Neutrophil (primary cell): Measurements from ENCODE around the gene FRMD6.

Source experiments
- H3K27ac ChIP-seq: fragments of 200-600 bp; sonication (generic); 2 replicates; pipeline ENCODE4 v1.5.1; 2016; ENCODE audit warnings: mild to moderate bottlenecking, moderate library complexity
- H3K27me3 ChIP-seq: fragments of 200-600 bp; sonication (generic); 2 replicates; pipeline ENCODE4 v1.6.0; 2016; ENCODE audit warnings: mild to moderate bottlenecking
- H3K36me3 ChIP-seq: fragments of 200-600 bp; sonication (generic); 2 replicates; pipeline ENCODE4 v1.5.1; 2017
- H3K4me1 ChIP-seq, 2 experiments: fragments of 200-600 bp in 1 of 2; sonication (generic) in 1 of 2; 1 replicate in 1 of 2; 2 replicates in 1 of 2; pipeline versions ENCODE4 v1.5.1 to v1.6.1; 2013 to 2016; ENCODE audit warnings: low read depth in 1 of 2, low read length in 1 of 2, mild to moderate bottlenecking in 1 of 2, moderate library complexity in 1 of 2; ENCODE audit not compliant: control insufficient read depth in 1 of 2, insufficient read depth in 1 of 2
- H3K4me3 ChIP-seq, 2 experiments: fragments of 200-600 bp in 1 of 2; sonication (generic) in 1 of 2; 1 replicate in 1 of 2; 2 replicates in 1 of 2; pipeline ENCODE4 v1.5.1; 2013 to 2016; ENCODE audit warnings: low read depth in 1 of 2, low read length in 1 of 2, mild to moderate bottlenecking in 1 of 2, moderate library complexity in 1 of 2
- H3K9me3 ChIP-seq: fragments of 200-600 bp; sonication (generic); 2 replicates; pipeline ENCODE4 v1.5.1; 2016
- TF ChIP-seq, protein P1 (sequence below): fragments of 200-600 bp; sonication (generic); IDR thresholded peaks from 2 replicates; pipeline ENCODE4 v1.5.1; 2016; ENCODE audit warnings: antibody characterized with exemption

FRMD6 gene

DNA sequence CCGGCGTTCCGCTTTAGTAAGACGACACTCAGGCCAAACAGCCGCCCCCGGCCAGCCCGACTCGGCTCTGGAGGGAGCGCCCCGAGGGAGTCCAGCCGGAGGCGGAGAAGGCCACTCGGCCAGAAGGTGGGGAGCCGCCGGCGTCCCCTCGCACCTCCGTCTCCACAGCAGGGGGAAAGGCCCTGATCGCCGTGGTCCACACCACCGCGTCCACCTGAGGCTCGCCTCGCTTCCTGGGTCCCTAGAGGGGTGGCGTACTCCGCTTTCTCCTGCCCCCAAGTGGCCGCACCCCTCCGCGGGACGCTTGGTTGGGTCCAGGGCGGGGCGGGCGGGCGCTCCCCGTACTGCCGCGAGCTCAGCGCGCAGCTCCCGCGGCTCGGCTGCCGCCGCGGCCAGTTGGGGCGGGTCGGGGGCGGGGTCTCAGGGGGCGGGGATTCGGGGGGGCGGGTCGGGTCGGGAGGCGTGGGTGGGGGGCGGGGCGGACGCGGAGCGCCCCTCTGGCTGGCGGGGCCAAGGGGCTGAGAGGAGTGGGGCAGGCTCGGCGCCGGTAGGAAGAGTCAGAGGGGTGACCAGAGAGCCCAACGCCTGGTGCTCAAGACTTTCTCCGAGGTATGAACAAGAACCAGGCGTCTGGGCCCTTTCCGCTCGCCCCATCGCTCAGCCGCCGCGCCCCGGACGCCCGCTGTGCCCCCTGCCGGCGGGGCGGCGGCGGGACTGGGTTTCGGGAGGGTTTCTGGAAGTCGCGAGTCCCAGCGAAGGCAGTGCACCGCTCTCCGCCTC is at the start of gene FRMD6:
FRMD6 (plus strand) TSS at position 523 of the 780 bp plus-strand sequence. CDS start 37,927 bp downstream, outside the sequence.
- Histone ChIP-seq H3K36me3 (no peaks in the 10 kb centered on the region), H3K9me3 (no peaks in the 10 kb centered on the region), H3K27ac (peak within 1 kb of the TSS; percentile 68), H3K27me3 (peaks cover 37% of the 10 kb centered on the region), H3K4me1 (peaks cover 18 to 20% of the 10 kb centered on the region in 2 experiments), H3K4me3 (peak within 1 kb of the TSS; percentile 73 to 91)
- TF ChIP-seq, protein P1, sequence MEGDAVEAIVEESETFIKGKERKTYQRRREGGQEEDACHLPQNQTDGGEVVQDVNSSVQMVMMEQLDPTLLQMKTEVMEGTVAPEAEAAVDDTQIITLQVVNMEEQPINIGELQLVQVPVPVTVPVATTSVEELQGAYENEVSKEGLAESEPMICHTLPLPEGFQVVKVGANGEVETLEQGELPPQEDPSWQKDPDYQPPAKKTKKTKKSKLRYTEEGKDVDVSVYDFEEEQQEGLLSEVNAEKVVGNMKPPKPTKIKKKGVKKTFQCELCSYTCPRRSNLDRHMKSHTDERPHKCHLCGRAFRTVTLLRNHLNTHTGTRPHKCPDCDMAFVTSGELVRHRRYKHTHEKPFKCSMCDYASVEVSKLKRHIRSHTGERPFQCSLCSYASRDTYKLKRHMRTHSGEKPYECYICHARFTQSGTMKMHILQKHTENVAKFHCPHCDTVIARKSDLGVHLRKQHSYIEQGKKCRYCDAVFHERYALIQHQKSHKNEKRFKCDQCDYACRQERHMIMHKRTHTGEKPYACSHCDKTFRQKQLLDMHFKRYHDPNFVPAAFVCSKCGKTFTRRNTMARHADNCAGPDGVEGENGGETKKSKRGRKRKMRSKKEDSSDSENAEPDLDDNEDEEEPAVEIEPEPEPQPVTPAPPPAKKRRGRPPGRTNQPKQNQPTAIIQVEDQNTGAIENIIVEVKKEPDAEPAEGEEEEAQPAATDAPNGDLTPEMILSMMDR, result peak; percentile 47

DNA sequence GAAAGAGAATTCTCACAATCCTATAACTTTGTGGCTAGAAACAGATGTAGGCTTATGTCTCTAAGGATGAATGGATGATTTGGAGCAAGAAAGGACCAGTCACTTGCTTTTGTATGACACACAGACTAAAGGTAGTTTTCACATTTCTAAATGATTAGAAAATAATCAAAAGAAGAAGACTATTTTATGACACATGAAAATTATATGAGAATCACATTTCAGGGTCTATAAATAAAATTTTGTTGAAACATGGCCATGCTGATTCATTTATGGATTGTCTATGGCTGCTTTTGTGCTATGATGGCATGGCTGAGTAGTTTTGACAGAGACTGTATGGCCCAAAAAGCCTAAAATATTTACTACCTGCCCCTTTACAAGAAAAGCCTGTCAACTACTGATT is 49.4 kb upstream of the FRMD6 start:
- Histone ChIP-seq H3K36me3 (no peaks in the 10 kb centered on the region), H3K9me3 (no peaks in the 10 kb centered on the region), H3K27me3 (peaks cover 14% of the 10 kb centered on the region), H3K4me1 (no peaks in the 10 kb centered on the region), H3K27ac (no peak overlapping the region), H3K4me3 (no peak overlapping the region)
- TF ChIP-seq, protein P1, result no peak

DNA sequence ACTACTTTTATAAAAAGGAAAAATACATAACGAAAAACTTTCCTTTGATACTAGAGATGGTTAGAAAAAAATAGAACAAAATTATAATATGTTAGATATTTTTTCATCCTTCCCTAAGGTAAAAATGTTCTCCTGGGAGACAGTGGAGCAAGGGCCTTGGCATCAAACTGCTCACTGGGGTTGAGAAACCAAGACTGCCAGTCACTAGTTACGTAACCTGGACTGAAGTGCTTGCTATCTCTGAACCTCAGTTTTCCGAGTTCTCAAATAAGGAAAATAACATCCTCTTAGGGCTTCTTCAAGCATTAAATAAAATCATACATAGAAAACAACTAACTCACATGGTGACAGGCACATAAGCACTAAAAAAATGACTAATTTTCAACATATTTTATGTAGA is 48.2 kb upstream of the FRMD6 start:
- no peaks in the 10 kb centered on the region for H3K4me1 ChIP-seq
- no peaks in the 10 kb centered on the region for H3K9me3 ChIP-seq
- H3K4me3 ChIP-seq, result no peak overlapping the region
- H3K27ac ChIP-seq, result no peak overlapping the region
- no peaks in the 10 kb centered on the region for H3K36me3 ChIP-seq
- peaks cover 21% of the 10 kb centered on the region for H3K27me3 ChIP-seq
- TF ChIP-seq, protein P1, result no peak

DNA sequence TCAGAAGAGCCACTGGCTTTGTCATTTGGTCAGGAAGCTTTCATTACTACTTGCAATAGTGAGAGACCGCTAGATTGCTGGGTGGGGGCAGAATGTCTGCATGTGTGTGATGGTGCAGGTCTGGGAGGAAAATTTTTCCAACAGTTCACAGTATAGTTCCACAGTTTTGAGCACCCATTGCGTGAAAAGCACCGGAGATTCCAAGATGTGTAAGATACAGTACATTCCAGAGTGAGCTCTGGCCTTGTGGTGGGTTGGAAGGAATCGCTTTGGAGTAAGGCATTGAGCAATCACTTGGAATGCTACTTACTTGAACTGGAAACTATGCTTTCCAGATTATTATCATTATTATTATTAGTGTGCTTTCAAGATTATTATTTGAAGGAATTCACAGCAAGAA is 47.6 kb upstream of the FRMD6 start:
- no peak overlapping the region for H3K4me3 ChIP-seq
- no peaks in the 10 kb centered on the region for H3K9me3 ChIP-seq
- H3K36me3 ChIP-seq, result no peaks in the 10 kb centered on the region
- H3K4me1 ChIP-seq, result no peaks in the 10 kb centered on the region
- H3K27ac ChIP-seq, result no peak overlapping the region
- peaks cover 23% of the 10 kb centered on the region for H3K27me3 ChIP-seq
- TF ChIP-seq, protein P1, result no peak

DNA sequence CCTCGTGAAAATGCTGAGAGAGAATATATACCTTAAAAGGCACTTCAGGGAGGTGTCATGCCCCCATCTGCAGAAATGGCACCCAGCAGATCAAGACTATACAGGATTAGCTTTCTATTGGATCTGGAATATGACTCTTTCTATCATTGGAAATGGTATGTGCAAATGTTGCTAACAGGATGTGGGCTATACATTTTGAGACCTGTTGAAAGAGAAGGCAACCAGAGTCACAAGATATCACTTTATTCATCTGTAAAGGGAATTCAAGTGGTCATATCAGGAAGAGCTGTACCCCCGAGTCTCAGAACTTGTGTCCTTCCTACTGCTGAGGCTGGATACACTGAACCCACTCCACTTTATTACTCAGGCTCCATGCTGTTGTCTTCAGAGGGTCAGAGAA is 46.1 kb upstream of the FRMD6 start:
- TF ChIP-seq, protein P1, result no peak
- Histone ChIP-seq H3K4me3 (no peak overlapping the region), H3K9me3 (no peaks in the 10 kb centered on the region), H3K27me3 (peaks cover 17% of the 10 kb centered on the region), H3K27ac (no peak overlapping the region), H3K36me3 (no peaks in the 10 kb centered on the region), H3K4me1 (no peaks in the 10 kb centered on the region)
